ENCODE results near the gene PRKD2.
"Not testable (repeated sequence)": the region's sequence is repeated elsewhere in the genome, so short reads cannot be mapped to it uniquely, and the experiment has no call there.

The PRKD2 gene

GRCh38 chr19:46631481-46631880, 85.4 kb downstream of the PRKD2 start:
- DNase-seq (ENCODE audit: low read depth), result no peak

- no peak for DNase-seq (ENCODE audit: low read depth)
These were observed 86.2 kb downstream of the PRKD2 start for GRCh38 chr19:46630586-46631205.

GRCh38 chr19:46629546-46630025, 87.3 kb downstream of the PRKD2 start:
- DNase-seq (ENCODE audit: low read depth), result no peak

- DNase-seq (ENCODE audit: low read depth), result not testable (repeated sequence)
These were observed 87.9 kb downstream of the PRKD2 start for GRCh38 chr19:46628970-46629369.

GRCh38 chr19:46626446-46626845, 90.5 kb downstream of the PRKD2 start:
- no peak for DNase-seq (ENCODE audit: low read depth)

- no peak for DNase-seq (ENCODE audit: low read depth)
These were observed 91.2 kb downstream of the PRKD2 start for GRCh38 chr19:46625731-46626130.

GRCh38 chr19:46624958-46625661, 91.8 kb downstream of the PRKD2 start, which contains the start of gene PTGIR:
TSS of gene PTGIR (minus strand) at chr19:46625089. CDS start at chr19:46624225, 864 bp downstream.
- DNase-seq (ENCODE audit: low read depth), result no peak

All from activated T-helper 9 cell treated with anti-CD3 and anti-CD28 coated beads, Interleukin-2, amount 50 U/mL, for 16 hours (primary cell).